ENCODE results near the gene TIPRL.
"Not testable (repeated sequence)": the region's sequence is repeated elsewhere in the genome, so short reads cannot be mapped to it uniquely, and the experiment has no call there.

TIPRL gene
- total RNA-seq, result 25.7 reads per million, percentile 52 among the genes with 10 or more reads in this experiment

GRCh38 chr1:168178638-168179437 is at the start of gene TIPRL:
TSS of gene TIPRL (plus strand) at chr1:168178962. CDS start at chr1:168179078, 116 bp downstream.
- DNase-seq, result peak; percentile 90

GRCh38 chr1:168129933-168130332 is 48.8 kb upstream of the TIPRL start:
- no peak for DNase-seq

DNA sequence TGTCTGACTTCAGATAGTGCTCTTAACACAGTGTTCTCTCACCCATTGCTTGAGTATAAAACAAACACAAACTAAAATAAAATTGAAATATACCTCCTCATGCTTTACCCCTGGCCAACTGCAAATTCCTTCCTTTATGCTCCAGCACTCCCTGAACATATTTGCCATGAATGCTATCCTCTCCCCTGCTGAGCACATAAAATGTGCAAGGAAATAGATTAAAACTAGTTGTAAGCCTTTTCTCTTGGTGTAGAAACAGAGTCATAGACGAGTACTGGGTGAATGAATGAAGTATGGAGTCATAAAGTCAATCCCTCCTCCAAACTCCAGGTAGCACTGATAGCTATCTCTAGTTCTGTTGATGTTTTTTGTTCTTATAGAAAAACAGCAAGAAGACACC is 44.6 kb upstream of the TIPRL start:
- no peak for DNase-seq

DNA sequence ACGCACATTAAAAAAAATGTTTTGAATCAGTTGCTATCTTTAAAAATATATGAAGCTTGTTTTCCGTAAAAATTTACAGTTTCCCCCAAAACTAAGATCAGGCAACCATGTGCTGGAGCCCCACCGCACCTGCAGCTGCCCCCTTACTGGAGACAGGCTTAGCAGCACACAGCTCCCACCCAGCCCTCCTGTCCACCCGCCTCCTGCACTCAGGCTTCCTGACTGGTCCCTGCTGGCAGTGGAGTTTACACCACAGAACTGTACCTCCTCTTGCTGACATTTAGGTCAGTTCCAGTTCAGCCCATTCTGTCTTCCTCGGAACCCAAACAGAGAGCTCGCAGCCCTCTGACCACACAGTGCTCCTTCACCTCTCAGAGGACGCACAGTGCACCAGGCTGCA is 44.1 kb upstream of the TIPRL start:
- DNase-seq, result no peak

GRCh38 chr1:168135116-168135920 is 43.4 kb upstream of the TIPRL start:
- no peak for DNase-seq

- no peak for DNase-seq
Observed at GRCh38 chr1:168135921-168136708, 42.6 kb upstream of the TIPRL start.

GRCh38 chr1:168136709-168137514 is 41.9 kb upstream of the TIPRL start, which contains the start of gene GPR161:
TSS of gene GPR161 (minus strand) at chr1:168136930. CDS start at chr1:168104850, 32,080 bp downstream.
- DNase-seq, result no peak

- no peak for DNase-seq
Observed at GRCh38 chr1:168137515-168137821, 41.3 kb upstream of the TIPRL start.

GRCh38 chr1:168138134-168138533 is 40.6 kb upstream of the TIPRL start:
- no peak for DNase-seq

DNA sequence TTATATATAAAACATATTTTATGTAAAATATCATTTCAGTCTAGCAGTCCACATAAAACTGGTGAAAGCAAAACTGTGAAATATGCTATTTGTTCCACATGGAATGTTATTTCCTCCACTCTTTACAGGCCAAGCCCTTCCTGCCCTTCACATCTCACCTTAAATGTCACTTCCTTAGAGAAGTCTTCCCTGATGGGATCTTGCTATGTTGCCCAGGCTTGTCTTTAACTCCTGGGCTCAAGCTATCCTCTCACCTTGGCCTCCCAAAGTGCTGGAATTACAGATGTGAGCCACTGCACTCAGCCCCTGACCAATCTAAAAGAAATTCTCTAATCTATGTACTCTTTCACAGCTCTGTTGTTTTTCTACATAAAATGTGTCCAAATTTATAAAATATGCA is 39.7 kb upstream of the TIPRL start:
- no peak for DNase-seq

DNA sequence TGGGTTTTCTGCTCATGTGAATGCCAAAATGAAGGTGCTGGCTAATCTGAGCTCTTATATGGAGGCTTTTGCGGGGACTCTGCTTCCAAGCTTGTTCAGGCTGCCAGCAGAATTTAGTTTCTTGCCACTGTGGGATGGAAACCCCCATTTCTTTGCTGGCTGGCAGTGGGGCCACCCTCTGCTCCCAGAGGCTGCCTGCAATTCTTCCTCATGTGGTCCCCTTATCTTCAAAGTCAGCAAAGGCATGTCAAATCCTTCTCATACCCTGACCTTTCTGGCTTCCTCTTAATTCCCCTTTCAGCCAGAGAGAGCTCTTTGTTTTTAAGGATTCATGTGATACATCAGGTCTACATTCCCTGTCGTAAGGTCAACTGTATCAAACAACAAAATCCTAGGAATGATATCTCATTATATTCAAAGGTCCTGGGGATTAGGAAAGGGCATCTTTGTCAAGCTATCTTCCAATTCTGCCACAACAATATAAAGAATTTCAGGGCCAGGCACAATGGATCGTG is 36.8 kb upstream of the TIPRL start:
- DNase-seq, result no peak

GRCh38 chr1:168145184-168146159 is 33.3 kb upstream of the TIPRL start:
- peak; percentile 74 for DNase-seq

DNA sequence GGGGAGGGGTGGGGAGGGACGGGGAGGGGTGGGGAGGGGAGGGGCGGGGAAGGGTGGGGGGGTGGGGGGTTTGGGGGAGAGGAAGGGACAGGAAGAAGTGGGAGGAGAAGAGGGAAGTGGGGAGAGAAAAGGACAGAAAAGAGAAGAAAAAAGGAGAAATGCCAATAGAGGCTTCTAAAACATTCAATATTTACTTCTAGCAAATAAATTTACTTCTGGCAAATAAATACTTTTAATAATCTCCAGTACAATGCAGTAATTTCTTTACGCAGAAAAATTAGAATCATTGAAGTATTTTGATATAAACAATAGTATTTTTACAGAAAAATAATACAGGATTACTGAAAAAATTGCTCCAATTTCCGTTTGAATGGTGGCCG is 32.6 kb upstream of the TIPRL start:
- DNase-seq, result no peak

GRCh38 chr1:168146626-168147025 is 32.1 kb upstream of the TIPRL start:
- no peak for DNase-seq

- DNase-seq, result no peak
Observed at GRCh38 chr1:168148916-168149315, 29.8 kb upstream of the TIPRL start.

- DNase-seq, result no peak
Observed at GRCh38 chr1:168150283-168150682, 28.5 kb upstream of the TIPRL start.

DNA sequence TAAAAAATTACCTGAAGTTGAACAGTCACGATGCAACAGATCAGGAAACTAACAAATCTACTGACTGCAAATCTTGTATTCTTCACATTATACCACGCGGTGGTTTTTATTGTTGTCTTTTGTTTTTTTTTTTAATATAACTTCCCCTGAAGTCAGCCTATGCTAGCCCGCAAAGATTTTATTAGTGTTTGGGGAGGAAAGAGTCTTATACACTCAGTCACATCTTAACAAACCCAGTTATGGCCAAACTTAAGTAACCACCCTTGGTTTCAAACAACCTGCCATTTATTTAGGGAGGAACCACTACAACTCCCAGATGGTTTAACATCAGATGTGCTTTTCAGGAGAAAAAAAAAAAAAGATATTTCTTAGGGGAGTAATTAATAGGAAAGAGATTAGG is 26.8 kb upstream of the TIPRL start:
- no peak for DNase-seq

GRCh38 chr1:168154707-168155106 is 24.1 kb upstream of the TIPRL start:
- DNase-seq, result not testable (repeated sequence)

- DNase-seq, result no peak
Observed at GRCh38 chr1:168155910-168156309, 22.9 kb upstream of the TIPRL start.

DNA sequence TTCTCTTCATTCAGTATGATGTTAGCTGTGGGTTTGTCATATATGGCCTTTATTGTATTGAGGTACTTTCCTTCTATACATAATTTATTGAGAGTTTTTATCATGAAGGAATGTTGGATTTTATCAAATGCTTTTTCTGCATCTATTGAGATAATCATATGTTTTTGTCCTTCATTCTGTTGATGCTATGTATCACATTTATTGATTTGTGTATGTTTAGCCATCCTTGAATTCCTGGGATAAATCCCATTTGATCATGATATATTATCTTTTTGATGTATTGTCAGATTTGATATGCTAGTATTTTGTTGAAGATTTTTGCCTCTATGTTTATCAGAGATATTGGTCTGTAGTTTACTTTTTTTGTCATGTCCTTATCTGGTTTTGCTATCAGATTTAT is 21.1 kb upstream of the TIPRL start:
- no peak for DNase-seq

- DNase-seq, result no peak
Observed at GRCh38 chr1:168159251-168159650, 19.5 kb upstream of the TIPRL start.

Measured in effector CD4-positive, alpha-beta T cell (primary cell).